ENCODE measurements around the gene TRIP11. TPM values are rescaled to one million over a fixed set of nuclear protein-coding genes. Genes with fewer than 3 reads are reported as not detected.

The TRIP11 gene
- total and polyA plus RNA-seq, 2 of the 13 experiments (the other 11 are each of a cell fraction or from before 2014, with no cell fraction given): 10.9 to 32.8 TPM

GRCh38 chr14:92021523-92021922 is 18.3 kb downstream of the TRIP11 start:
- Histone ChIP-seq H3K27me3 (ENCODE audit: control insufficient read depth in 1 of 2, insufficient read depth in 2 of 2, low read length in 2 of 2) (no peaks in the 10 kb centered on the region), H3K79me2 (ENCODE audit: insufficient read depth, low read length) (no peaks in the 10 kb centered on the region), H3K9ac (ENCODE audit: insufficient read depth, low read depth, low read length) (no peak overlapping the region), H2AFZ (ENCODE audit: low read length) (no peak overlapping the region), H3K4me1 (ENCODE audit: insufficient read depth, low read length) (no peaks in the 10 kb centered on the region), H3K27ac (ENCODE audit: extremely low read length, insufficient read depth, low read length) (no peak overlapping the region), H3K36me3 (replicated peaks in 1 of 2; ENCODE audit: control insufficient read depth in 1 of 2, insufficient read depth in 2 of 2, low read length in 2 of 2) (peaks cover 6 to 44% of the 10 kb centered on the region in 2 experiments), H3K9me3 (ENCODE audit: low read length) (no peaks in the 10 kb centered on the region), H3K4me3 (replicated peaks in 1 of 3; ENCODE audit: insufficient read depth in 1 of 3, low read depth in 2 of 3, low read length in 3 of 3) (no peak overlapping the region), H4K20me1 (ENCODE audit: insufficient read depth, low read length) (no peaks in the 10 kb centered on the region), H3K4me2 (ENCODE audit: low read depth, low read length) (no peak overlapping the region)
- FAIRE-seq (no peak), ATAC-seq (no peak), DNase-seq (ENCODE audit: low spot score) (no peak)
- in situ Hi-C loops (cut with HindIII; ENCODE audit: extremely low pct_ligation_motif_present, low pct_unique_long_range_greater_than_20kb) (no loop called here), intact Hi-C loops (cut with micrococcal nuclease; ENCODE audit: unreplicated experiment) (no loop called here)
- ChIA-PET POLR2A (no interaction called here), CTCF (ENCODE audit: low intra/inter-chr PET ratio, low total read pairs) (no interaction called here)
- no TSS peak for BruUV-seq (replicated peaks)
- no peak for TF ChIP-seq ZFY (CRISPR knock-in tag; IDR thresholded peaks at IDR 0.05)
- no peak for TF ChIP-seq ZNF205 (CRISPR knock-in tag; IDR thresholded peaks at IDR 0.05)
- TF ChIP-seq ZNF674 (CRISPR knock-in tag; IDR thresholded peaks at IDR 0.05; ENCODE audit: low read depth): no peak
- no peak for TF ChIP-seq KLF15 (CRISPR knock-in tag; IDR thresholded peaks at IDR 0.05; ENCODE audit: borderline replicate concordance)
- TF ChIP-seq ZNF770 (CRISPR knock-in tag; IDR thresholded peaks at IDR 0.05): no peak
- WGBS (ENCODE audit: low lambda C conversion rate): 93% methylated on average over 3 of the region's 3 CpGs

GRCh38 chr14:92014040-92014439 is 25.8 kb downstream of the TRIP11 start:
- ChIA-PET POLR2A (no interaction called here), CTCF (ENCODE audit: low intra/inter-chr PET ratio, low total read pairs) (no interaction called here)
- H3K4me1 ChIP-seq (ENCODE audit: insufficient read depth, low read length): no peaks in the 10 kb centered on the region
- no peak overlapping the region for H3K9ac ChIP-seq (ENCODE audit: insufficient read depth, low read depth, low read length)
- DNase-seq (ENCODE audit: low spot score) (no peak), ATAC-seq (no peak), FAIRE-seq (no peak)
- no peak for TF ChIP-seq YEATS2 (CRISPR knock-in tag; IDR thresholded peaks at IDR 0.05; ENCODE audit: borderline replicate concordance)
- TF ChIP-seq ZNF296 (CRISPR knock-in tag; conservative IDR thresholded peaks at IDR 0.05): no peak
- TF ChIP-seq GATAD2A (CRISPR knock-in tag; IDR thresholded peaks at IDR 0.05): no peak
- TF ChIP-seq NFIB (CRISPR knock-in tag; IDR thresholded peaks at IDR 0.05; ENCODE audit: borderline replicate concordance): no peak
- no peak for TF ChIP-seq GLI4 (CRISPR knock-in tag; IDR thresholded peaks at IDR 0.05; ENCODE audit: borderline replicate concordance)
- TF ChIP-seq ATF1 (CRISPR knock-in tag; IDR thresholded peaks at IDR 0.05): no peak
- TF ChIP-seq ZNF33A (CRISPR knock-in tag; IDR thresholded peaks at IDR 0.05; ENCODE audit: borderline replicate concordance): no peak
- TF ChIP-seq ZNF512B (CRISPR knock-in tag; IDR thresholded peaks at IDR 0.05; ENCODE audit: borderline replicate concordance): no peak
- peaks cover 16 to 37% of the 10 kb centered on the region in 2 experiments for H3K36me3 ChIP-seq (replicated peaks in 1 of 2; ENCODE audit: control insufficient read depth in 1 of 2, insufficient read depth in 2 of 2, low read length in 2 of 2)
- no peak overlapping the region for H3K4me2 ChIP-seq (ENCODE audit: low read depth, low read length)
- H3K27me3 ChIP-seq (ENCODE audit: control insufficient read depth in 1 of 2, insufficient read depth in 2 of 2, low read length in 2 of 2): no peaks in the 10 kb centered on the region
- no TSS peak for BruUV-seq (replicated peaks)
- intact Hi-C loops (cut with micrococcal nuclease; ENCODE audit: unreplicated experiment) (no loop called here), in situ Hi-C loops (cut with HindIII; ENCODE audit: extremely low pct_ligation_motif_present, low pct_unique_long_range_greater_than_20kb) (no loop called here)
- no peaks in the 10 kb centered on the region for H3K9me3 ChIP-seq (ENCODE audit: low read length)
- no peaks in the 10 kb centered on the region for H4K20me1 ChIP-seq (ENCODE audit: insufficient read depth, low read length)
- H3K79me2 ChIP-seq (ENCODE audit: insufficient read depth, low read length): no peaks in the 10 kb centered on the region
- no peak overlapping the region for H3K27ac ChIP-seq (ENCODE audit: extremely low read length, insufficient read depth, low read length)
- H2AFZ ChIP-seq (ENCODE audit: low read length): no peak overlapping the region
- H3K4me3 ChIP-seq (replicated peaks in 1 of 3; ENCODE audit: insufficient read depth in 1 of 3, low read depth in 2 of 3, low read length in 3 of 3): no peak overlapping the region

Measured in HepG2 (cell line).